ENCODE data around the gene SLC35F2. TPM values are rescaled to one million over a fixed set of nuclear protein-coding genes. Genes with fewer than 3 reads are reported as not detected.
A peak's percentile ranks its signal among the peaks of the same experiment; 100 is the strongest.

SLC35F2 gene
- total RNA-seq: 1 to 10 TPM in 5 of 9 donors, under 1 TPM in 4; 0.22 to 2.1 (median 1.1) TPM
- 1 to 10 TPM in 1 of 2 donors, under 1 TPM in 1; 0.30 to 1.4 TPM for polyA plus RNA-seq
- long read RNA-seq, donor 1: 0 reads
- long read RNA-seq, donor 2, partial matches to known transcripts: 1 of 5 reads
- long read RNA-seq, donor 2, other reads (novel, unspliced or antisense): 0 of 5 reads
- long read RNA-seq, donor 3, partial matches to known transcripts: 1 of 1 reads
- long read RNA-seq, donor 3, other reads (novel, unspliced or antisense): 0 of 1 reads

- Histone ChIP-seq H3K4me3 (peak within 1 kb of the TSS; percentile 42 to 86 (median 69)), H3K36me3 (no peaks in the 10 kb centered on the region), H3K9me3 (no peaks in the 10 kb centered on the region), H3K27me3 (peaks cover 0 to 13% (median 0%) of the 10 kb centered on the region in 9 donors), H3K27ac (peak within 1 kb of the TSS in 7 of 12 donors; percentile 1 to 64 (median 24)), H3K4me1 (peaks cover 0 to 23% (median 13%) of the 10 kb centered on the region in 12 donors)
- DNase-seq (peak; percentile 41 to 78 (median 51)), ATAC-seq (peak; percentile 53 to 92 (median 84))
- WGBS, 4 donors: 0 to 2% (median 1%) methylated on average over 31 to 73 of the region's 73 CpGs
- intact Hi-C loops (cut with DNase I): no loop called here
- peak in 1 of 12 donors; percentile 10 for TF ChIP-seq CTCF (IDR thresholded peaks at IDR 0.05)
- no peak for TF ChIP-seq POLR2A (IDR thresholded peaks at IDR 0.05)
These were observed at the start of gene SLC35F2 for GRCh38 chr11:107858217-107859070. TSS of gene SLC35F2 (minus strand) at chr11:107858787. CDS start at chr11:107858767, 20 bp downstream.

- no peak for DNase-seq
- no peak overlapping the region for H3K27ac ChIP-seq
- no peaks in the 10 kb centered on the region for H3K36me3 ChIP-seq
- 66 to 81% (median 71%) methylated on average over 23 of the region's 23 CpGs for WGBS, 4 donors
- no peaks in the 10 kb centered on the region for H3K9me3 ChIP-seq
- TF ChIP-seq CTCF (IDR thresholded peaks at IDR 0.05): no peak
- no peak for TF ChIP-seq POLR2A (IDR thresholded peaks at IDR 0.05)
- intact Hi-C loops (cut with DNase I): no loop called here
- no peak overlapping the region for H3K4me3 ChIP-seq
- ATAC-seq: no peak
- peaks cover 0 to 35% (median 0%) of the 10 kb centered on the region in 9 donors for H3K27me3 ChIP-seq
- no peaks in the 10 kb centered on the region for H3K4me1 ChIP-seq
These were observed 49.6 kb upstream of the SLC35F2 start for GRCh38 chr11:107908211-107908610.

- Histone ChIP-seq H3K4me3 (no peak overlapping the region), H3K27ac (no peak overlapping the region), H3K27me3 (no peaks in the 10 kb centered on the region), H3K9me3 (no peaks in the 10 kb centered on the region), H3K36me3 (no peaks in the 10 kb centered on the region), H3K4me1 (no peaks in the 10 kb centered on the region)
- peak in 1 of 4 donors; percentile 51 for ATAC-seq
- no peak for DNase-seq
- intact Hi-C loops (cut with DNase I): loop anchor here in 3 of 10 donors (10.0 kb wide), 1 partner anchor 323 kb away; no protein-coding TSS in a partner anchor
- WGBS, 4 donors: 28 to 46% (median 38%) methylated on average over 1 of the region's 1 CpG
- TF ChIP-seq CTCF (IDR thresholded peaks at IDR 0.05) (peak in 11 of 12 donors; percentile 12 to 61 (median 41)), POLR2A (IDR thresholded peaks at IDR 0.05) (no peak)
These were observed 39.7 kb upstream of the SLC35F2 start for GRCh38 chr11:107898270-107898669.
